Trophoblast cell (in vitro differentiated cells and primary cell): ENCODE data around the gene TIGAR.
A peak's percentile ranks its signal among the peaks of the same experiment; 100 is the strongest.

Experiments
- DNase-seq, 2 donors: peaks; one replicate each; pipeline ENCODE4 v3.0.0-alpha.2; 2016
- H2AFZ ChIP-seq: 2 replicates; pipeline ENCODE4 v1.6.1; 2013; ENCODE audit warnings: low read length, moderate library complexity, mild to moderate bottlenecking; ENCODE audit not compliant: insufficient read depth, poor library complexity
- H2AK5ac ChIP-seq: 2 replicates; pipeline ENCODE4 v1.6.1; 2013; ENCODE audit warnings: mild to moderate bottlenecking, low read length
- H2BK120ac ChIP-seq: 2 replicates; pipeline ENCODE4 v1.6.1; 2013; ENCODE audit warnings: low read length, mild to moderate bottlenecking, moderate library complexity; ENCODE audit not compliant: insufficient read depth, poor library complexity
- H2BK12ac ChIP-seq: 2 replicates; pipeline ENCODE4 v1.6.1; 2013; ENCODE audit warnings: mild to moderate bottlenecking, low read length, moderate library complexity
- H2BK5ac ChIP-seq: 2 replicates; pipeline ENCODE4 v1.6.1; 2013; ENCODE audit warnings: low read length, low read depth, moderate library complexity, mild to moderate bottlenecking; ENCODE audit not compliant: poor library complexity
- H3K14ac ChIP-seq: 2 replicates; pipeline ENCODE4 v1.6.1; 2013; ENCODE audit warnings: mild to moderate bottlenecking, low read length
- H3K18ac ChIP-seq: 2 replicates; pipeline ENCODE4 v1.6.1; 2013; ENCODE audit warnings: mild to moderate bottlenecking, low read length
- H3K23ac ChIP-seq: 2 replicates; pipeline ENCODE4 v1.6.1; 2013; ENCODE audit warnings: low read length
- H3K27ac ChIP-seq: 2 replicates; pipeline ENCODE4 v1.5.1; 2013; ENCODE audit warnings: low read depth, mild to moderate bottlenecking, inconsistent platforms, low read length, moderate library complexity
- H3K27me3 ChIP-seq: 2 replicates; pipeline ENCODE4 v1.6.1; 2013; ENCODE audit warnings: inconsistent platforms, mild to moderate bottlenecking, low read length, moderate library complexity; ENCODE audit not compliant: insufficient read depth
- H3K36me3 ChIP-seq, 2 experiments: 1 replicate in 1 of 2; 2 replicates in 1 of 2; pipeline ENCODE4 v1.6.1; 2013; ENCODE audit warnings: low read length in 2 of 2, mild to moderate bottlenecking in 2 of 2, moderate library complexity in 1 of 2; ENCODE audit not compliant: insufficient read depth in 2 of 2, control insufficient read depth in 1 of 2
- H3K4ac ChIP-seq: 2 replicates; pipeline ENCODE4 v1.6.1; 2013; ENCODE audit warnings: low read depth, mild to moderate bottlenecking, low read length, moderate library complexity
- H3K4me1 ChIP-seq, 2 experiments: 1 replicate in 1 of 2; 2 replicates in 1 of 2; pipeline ENCODE4 v1.6.1; 2013; ENCODE audit warnings: low read length in 2 of 2, mild to moderate bottlenecking in 2 of 2, moderate library complexity in 1 of 2; ENCODE audit not compliant: insufficient read depth in 2 of 2, control insufficient read depth in 1 of 2
- H3K4me2 ChIP-seq: 2 replicates; pipeline ENCODE4 v1.6.1; 2013; ENCODE audit warnings: inconsistent platforms, mild to moderate bottlenecking, low read length, moderate library complexity
- H3K4me3 ChIP-seq: 2 replicates; pipeline ENCODE4 v1.5.1; 2013; ENCODE audit warnings: mild to moderate bottlenecking, low read depth, low read length, inconsistent platforms
- H3K79me1 ChIP-seq: one replicate; pipeline ENCODE4 v1.6.1; 2013; ENCODE audit warnings: low read length
- H3K79me2 ChIP-seq: 2 replicates; pipeline ENCODE4 v1.6.1; 2013; ENCODE audit warnings: low read length, mild to moderate bottlenecking; ENCODE audit not compliant: control insufficient read depth, insufficient read depth, poor library complexity
- H3K9ac ChIP-seq: 2 replicates; pipeline ENCODE4 v1.6.1; 2013; ENCODE audit warnings: mild to moderate bottlenecking, low read length
- H3K9me3 ChIP-seq: 2 replicates; pipeline ENCODE4 v1.6.1; 2013; ENCODE audit warnings: low read depth, mild to moderate bottlenecking, control low read depth, inconsistent platforms, low read length; ENCODE audit not compliant: insufficient read depth
- H4K12ac ChIP-seq: 2 replicates; pipeline ENCODE4 v1.6.1; 2013; ENCODE audit warnings: low read depth, mild to moderate bottlenecking, low read length, moderate library complexity
- H4K8ac ChIP-seq: 2 replicates; pipeline ENCODE4 v1.6.1; 2013; ENCODE audit warnings: low read depth, mild to moderate bottlenecking, low read length, moderate library complexity
- H4K91ac ChIP-seq: one replicate; pipeline ENCODE4 v1.6.1; 2013; ENCODE audit warnings: low read depth, mild to moderate bottlenecking, low read length, moderate library complexity
- WGBS: extraction: QIAGEN DNeasy Blood & Tissue Kit; methylation state at CpG from one replicate; pipeline ENCODE4 v1.1.7; 2013; ENCODE audit warnings: missing lambda C conversion rate; ENCODE audit not compliant: insufficient read length, insufficient coverage; ENCODE audit errors: extremely low coverage; 5-methylcytosine and 5-hydroxymethylcytosine counted together

Gene TIGAR

DNA sequence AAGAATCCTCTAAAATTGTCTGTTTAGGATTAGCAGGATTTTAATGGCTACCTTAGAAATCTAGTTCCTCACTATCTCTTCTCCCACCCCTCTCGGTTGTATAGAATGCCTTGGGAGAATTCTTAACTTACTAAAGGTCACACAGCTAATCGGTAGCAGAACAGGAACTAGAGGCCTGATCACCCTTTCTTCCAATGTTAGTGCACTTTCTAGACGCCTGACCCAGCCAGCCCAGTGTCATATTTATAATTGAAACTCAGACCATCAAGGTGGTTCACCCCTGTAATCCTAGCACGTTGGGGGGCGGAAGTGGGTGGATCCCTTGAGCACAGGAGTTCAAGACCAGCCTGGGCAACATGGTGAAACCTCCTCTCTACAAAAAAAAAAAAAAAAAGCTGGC lies 1.7 kb downstream of the TIGAR start:
- Histone ChIP-seq H3K27me3 (no peaks in the 10 kb centered on the region), H3K23ac (no peak overlapping the region), H2BK5ac (no peak overlapping the region), H2AFZ (no peak overlapping the region), H3K4me1 (peaks cover 2 to 4% of the 10 kb centered on the region in 2 experiments), H3K9me3 (no peaks in the 10 kb centered on the region), H3K9ac (no peak overlapping the region), H3K18ac (no peak overlapping the region), H2BK12ac (no peak overlapping the region), H4K12ac (no peak overlapping the region), H3K36me3 (peaks cover 4 to 7% of the 10 kb centered on the region in 2 experiments), H3K4me3 (no peak overlapping the region), H3K27ac (no peak overlapping the region), H3K14ac (no peak overlapping the region), H3K4ac (peak overlapping the region; percentile 93), H2BK120ac (no peak overlapping the region), H3K79me1 (peaks cover 8% of the 10 kb centered on the region), H4K8ac (peak overlapping the region; percentile 30), H4K91ac (no peak overlapping the region), H2AK5ac (no peak overlapping the region), H3K79me2 (peaks cover 12% of the 10 kb centered on the region), H3K4me2 (no peak overlapping the region)
- WGBS: no CpG with 5 or more reads among the region's 5 CpGs
- DNase-seq: no peak

GRCh38 chr12:4323396-4323795 lies 2.4 kb downstream of the TIGAR start:
- Histone ChIP-seq H2AFZ (no peak overlapping the region), H3K23ac (no peak overlapping the region), H2BK120ac (no peak overlapping the region), H3K36me3 (peaks cover 4 to 12% of the 10 kb centered on the region in 2 experiments), H4K8ac (no peak overlapping the region), H3K4me3 (no peak overlapping the region), H3K27me3 (no peaks in the 10 kb centered on the region), H3K79me1 (peaks cover 7% of the 10 kb centered on the region), H4K12ac (no peak overlapping the region), H3K4ac (no peak overlapping the region), H4K91ac (no peak overlapping the region), H3K79me2 (peaks cover 12% of the 10 kb centered on the region), H2BK5ac (no peak overlapping the region), H3K14ac (no peak overlapping the region), H2BK12ac (no peak overlapping the region), H3K9ac (no peak overlapping the region), H3K27ac (no peak overlapping the region), H2AK5ac (no peak overlapping the region), H3K4me2 (no peak overlapping the region), H3K4me1 (peaks cover 2 to 4% of the 10 kb centered on the region in 2 experiments), H3K9me3 (no peaks in the 10 kb centered on the region), H3K18ac (no peak overlapping the region)
- DNase-seq: no peak
- WGBS: no CpG with 5 or more reads among the region's 4 CpGs

- H3K36me3 ChIP-seq: peaks cover 4 to 14% of the 10 kb centered on the region in 2 experiments
- no peak overlapping the region for H3K4me2 ChIP-seq
- H3K23ac ChIP-seq: no peak overlapping the region
- no peak overlapping the region for H2BK5ac ChIP-seq
- no peak overlapping the region for H2BK120ac ChIP-seq
- no peaks in the 10 kb centered on the region for H3K9me3 ChIP-seq
- no peak overlapping the region for H2BK12ac ChIP-seq
- WGBS: no CpG with 5 or more reads among the region's 28 CpGs
- H4K8ac ChIP-seq: no peak overlapping the region
- no peak overlapping the region for H3K4me3 ChIP-seq
- peak; percentile 77 to 81 for DNase-seq
- H3K9ac ChIP-seq: peak overlapping the region; percentile 15
- no peak overlapping the region for H3K14ac ChIP-seq
- no peak overlapping the region for H3K18ac ChIP-seq
- no peak overlapping the region for H4K12ac ChIP-seq
- H3K27me3 ChIP-seq: no peaks in the 10 kb centered on the region
- H3K4me1 ChIP-seq: peaks cover 2 to 4% of the 10 kb centered on the region in 2 experiments
- no peak overlapping the region for H2AFZ ChIP-seq
- no peak overlapping the region for H2AK5ac ChIP-seq
- peak overlapping the region; percentile 10 for H3K4ac ChIP-seq
- peaks cover 12% of the 10 kb centered on the region for H3K79me2 ChIP-seq
- H3K79me1 ChIP-seq: peaks cover 7% of the 10 kb centered on the region
- no peak overlapping the region for H3K27ac ChIP-seq
- H4K91ac ChIP-seq: no peak overlapping the region
Observed at GRCh38 chr12:4324366-4324765, 3.4 kb downstream of the TIGAR start.

DNA sequence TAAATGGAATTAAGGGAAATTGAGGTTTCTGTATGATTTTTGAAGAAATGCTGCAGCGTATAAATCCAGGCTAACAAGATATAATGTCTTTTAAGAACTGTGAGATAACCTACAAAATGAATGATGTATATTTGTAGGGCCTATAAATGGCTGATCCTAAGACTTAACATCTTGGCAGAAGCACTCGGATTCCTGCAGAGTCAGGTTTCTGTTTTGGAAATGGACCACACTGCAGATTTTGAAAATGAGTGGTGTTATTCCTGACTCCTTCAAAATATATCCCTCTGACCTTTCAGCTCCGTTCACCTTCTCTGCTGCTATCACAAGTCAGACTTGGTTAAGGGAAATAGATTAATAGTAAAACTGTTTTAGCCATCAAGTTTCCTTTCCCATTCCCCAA lies 5.0 kb downstream of the TIGAR start:
- H2AFZ ChIP-seq: no peak overlapping the region
- H3K18ac ChIP-seq: no peak overlapping the region
- peak overlapping the region; percentile 54 for H3K4ac ChIP-seq
- H2BK120ac ChIP-seq: no peak overlapping the region
- no peak for DNase-seq
- H3K27me3 ChIP-seq: no peaks in the 10 kb centered on the region
- H3K4me2 ChIP-seq: no peak overlapping the region
- no peak overlapping the region for H4K12ac ChIP-seq
- no peak overlapping the region for H4K8ac ChIP-seq
- H3K27ac ChIP-seq: no peak overlapping the region
- no CpG with 5 or more reads among the region's 3 CpGs for WGBS
- no peak overlapping the region for H2AK5ac ChIP-seq
- H3K9me3 ChIP-seq: no peaks in the 10 kb centered on the region
- peaks cover 13% of the 10 kb centered on the region for H3K79me2 ChIP-seq
- H3K4me1 ChIP-seq: peaks cover 2 to 4% of the 10 kb centered on the region in 2 experiments
- no peak overlapping the region for H2BK12ac ChIP-seq
- no peak overlapping the region for H3K4me3 ChIP-seq
- peaks cover 9 to 15% of the 10 kb centered on the region in 2 experiments for H3K36me3 ChIP-seq
- H3K14ac ChIP-seq: no peak overlapping the region
- H3K79me1 ChIP-seq: peaks cover 7% of the 10 kb centered on the region
- H3K9ac ChIP-seq: no peak overlapping the region
- H4K91ac ChIP-seq: no peak overlapping the region
- H2BK5ac ChIP-seq: no peak overlapping the region
- H3K23ac ChIP-seq: no peak overlapping the region
